Right atrium auricular region (tissue), 2 donors: ENCODE results near the gene TMCO4. TPM values are rescaled to one million over a fixed set of nuclear protein-coding genes. Genes with fewer than 3 reads are reported as not detected.

ENCODE experiments used
- DNase-seq: peaks from one replicate; pipeline ENCODE4 v3.0.0-alpha.2; 2019; ENCODE audit warnings: low spot score
- H3K27ac ChIP-seq, 2 donors: fragments of 200-600 bp; sonication (generic); 1 replicate in 1 of 2; 2 replicates in 1 of 2; pipeline ENCODE4 v1.5.1; 2016 to 2019
- H3K27me3 ChIP-seq, 2 donors: fragments of 200-600 bp; sonication (generic); one replicate each; pipeline versions ENCODE4 v1.5.1 to v1.6.0; 2017 to 2019
- H3K36me3 ChIP-seq: fragments of 200-600 bp; sonication (generic); one replicate; pipeline ENCODE4 v1.5.1; 2016
- H3K4me1 ChIP-seq, 2 donors: fragments of 200-600 bp; sonication (generic); one replicate each; pipeline versions ENCODE4 v1.5.1 to v1.6.0; 2017 to 2019
- H3K4me3 ChIP-seq, 2 donors: fragments of 200-600 bp; sonication (generic); 1 replicate in 1 of 2; 2 replicates in 1 of 2; pipeline ENCODE4 v1.5.1; 2017 to 2019; ENCODE audit warnings: mild to moderate bottlenecking in 1 of 2, moderate library complexity in 1 of 2
- H3K9me3 ChIP-seq, 2 donors: fragments of 200-600 bp; sonication (generic); one replicate each; pipeline ENCODE4 v1.5.1; 2019
- CTCF ChIP-seq, 2 donors: fragments of 200-600 bp; sonication (generic); IDR thresholded peaks; one replicate each; pipeline ENCODE4 v1.5.1; 2019; ENCODE audit warnings: antibody characterized with exemption in 2 of 2
- total RNA-seq, 2 donors: library from RNA; depleted of rRNA; stranded (reverse); fragments of >200 nt; gene quantifications; one replicate each; pipeline ENCODE4 v1.1.0, GENCODE V29; 2016

Gene TMCO4
- total RNA-seq, 2 donors from 2014 or later = 5.7 to 10.7 TPM

- DNase-seq = no peak
- peaks cover 0 to 3% of the 10 kb centered on the region in 2 donors for H3K4me1 ChIP-seq
- H3K27me3 ChIP-seq = no peaks in the 10 kb centered on the region
- no peaks in the 10 kb centered on the region for H3K36me3 ChIP-seq
- H3K4me3 ChIP-seq = no peak overlapping the region
- no peak overlapping the region for H3K27ac ChIP-seq
- peaks cover 0 to 6% of the 10 kb centered on the region in 2 donors for H3K9me3 ChIP-seq
- no peak for TF ChIP-seq CTCF (IDR thresholded peaks at IDR 0.05)
Observed at GRCh38 chr1:19683351-19683750, 116.4 kb downstream of the TMCO4 start.

- no peak for TF ChIP-seq CTCF (IDR thresholded peaks at IDR 0.05)
- Histone ChIP-seq H3K36me3 (no peaks in the 10 kb centered on the region), H3K27ac (no peak overlapping the region), H3K27me3 (no peaks in the 10 kb centered on the region), H3K4me1 (no peaks in the 10 kb centered on the region), H3K9me3 (peaks cover 0 to 6% of the 10 kb centered on the region in 2 donors), H3K4me3 (no peak overlapping the region)
- no peak for DNase-seq
Observed at GRCh38 chr1:19682901-19683300, 116.8 kb downstream of the TMCO4 start.

- no peak for DNase-seq
- TF ChIP-seq CTCF (IDR thresholded peaks at IDR 0.05) = no peak
- Histone ChIP-seq H3K36me3 (no peaks in the 10 kb centered on the region), H3K27ac (no peak overlapping the region), H3K4me1 (no peaks in the 10 kb centered on the region), H3K9me3 (peaks cover 0 to under 1% of the 10 kb centered on the region in 2 donors), H3K27me3 (no peaks in the 10 kb centered on the region), H3K4me3 (no peak overlapping the region)
Observed at GRCh38 chr1:19682257-19682656, 117.5 kb downstream of the TMCO4 start.

GRCh38 chr1:19680644-19681043 is 119.1 kb downstream of the TMCO4 start:
- DNase-seq = no peak
- no peaks in the 10 kb centered on the region for H3K4me1 ChIP-seq
- no peaks in the 10 kb centered on the region for H3K36me3 ChIP-seq
- H3K4me3 ChIP-seq = no peak overlapping the region
- TF ChIP-seq CTCF (IDR thresholded peaks at IDR 0.05) = no peak
- H3K27me3 ChIP-seq = no peaks in the 10 kb centered on the region
- no peaks in the 10 kb centered on the region for H3K9me3 ChIP-seq
- no peak overlapping the region for H3K27ac ChIP-seq

GRCh38 chr1:19679691-19680090 is 120.0 kb downstream of the TMCO4 start:
- H3K27ac ChIP-seq = no peak overlapping the region
- H3K36me3 ChIP-seq = no peaks in the 10 kb centered on the region
- no peaks in the 10 kb centered on the region for H3K9me3 ChIP-seq
- no peak for TF ChIP-seq CTCF (IDR thresholded peaks at IDR 0.05)
- H3K4me1 ChIP-seq = no peaks in the 10 kb centered on the region
- DNase-seq = no peak
- H3K4me3 ChIP-seq = no peak overlapping the region
- no peaks in the 10 kb centered on the region for H3K27me3 ChIP-seq

GRCh38 chr1:19678931-19679453 is 120.7 kb downstream of the TMCO4 start:
- no peak for DNase-seq
- no peaks in the 10 kb centered on the region for H3K27me3 ChIP-seq
- H3K4me1 ChIP-seq = no peaks in the 10 kb centered on the region
- H3K9me3 ChIP-seq = no peaks in the 10 kb centered on the region
- H3K27ac ChIP-seq = no peak overlapping the region
- no peak overlapping the region for H3K4me3 ChIP-seq
- no peaks in the 10 kb centered on the region for H3K36me3 ChIP-seq
- TF ChIP-seq CTCF (IDR thresholded peaks at IDR 0.05) = no peak
